Lower leg skin (tissue), 4 donors: Measurements from ENCODE around the gene CTXN1. TPM values are rescaled to one million over a fixed set of nuclear protein-coding genes. Genes with fewer than 3 reads are reported as not detected.
A peak's percentile ranks its signal among the peaks of the same experiment; 100 is the strongest.
"Not testable (repeated sequence)": the region's sequence is repeated elsewhere in the genome, so short reads cannot be mapped to it uniquely, and the experiment has no call there.

Experiments
- DNase-seq, 2 donors: peaks; one replicate each; pipeline ENCODE4 v3.0.0-alpha.2; 2019; ENCODE audit warnings: low spot score in 2 of 2
- H3K4me3 ChIP-seq: fragments of 200-600 bp; sonication (generic); 2 replicates; pipeline ENCODE4 v1.5.1; 2017; ENCODE audit warnings: mild to moderate bottlenecking, low read depth; ENCODE audit not compliant: poor library complexity, severe bottlenecking
- CTCF ChIP-seq, 3 donors: fragments of 450-650 bp; IDR thresholded peaks; one replicate each; pipeline ENCODE4 v1.5.1; 2016; ENCODE audit warnings: antibody characterized with exemption in 3 of 3, mild to moderate bottlenecking in 3 of 3, moderate library complexity in 2 of 3
- POLR2A ChIP-seq, 2 donors: fragments of 450-650 bp; IDR thresholded peaks; one replicate each; pipeline ENCODE4 v1.6.1; 2016 to 2017; ENCODE audit warnings: antibody characterized with exemption in 2 of 2, mild to moderate bottlenecking in 1 of 2, moderate library complexity in 1 of 2
- WGBS, 2 donors: methylation state at CpG; one replicate each; pipeline ENCODE4 v1.1.5; 2018; 5-methylcytosine and 5-hydroxymethylcytosine counted together
- intact Hi-C: fragments of 100-400 bp; cut with DNase I; formaldehyde crosslinking; loops from one replicate; pipeline ENCODE4 v1.15.0; 2023; ENCODE audit warnings: low total_unique reads
- total RNA-seq, 4 donors: library from RNA; depleted of rRNA; stranded (reverse); fragments of >200 nt; gene quantifications; one replicate each; pipeline ENCODE4 v1.1.0, GENCODE V29; 2016

Gene CTXN1
- total RNA-seq, 4 donors from 2014 or later = 4.0 to 4.8 (median 4.0) TPM

DNA sequence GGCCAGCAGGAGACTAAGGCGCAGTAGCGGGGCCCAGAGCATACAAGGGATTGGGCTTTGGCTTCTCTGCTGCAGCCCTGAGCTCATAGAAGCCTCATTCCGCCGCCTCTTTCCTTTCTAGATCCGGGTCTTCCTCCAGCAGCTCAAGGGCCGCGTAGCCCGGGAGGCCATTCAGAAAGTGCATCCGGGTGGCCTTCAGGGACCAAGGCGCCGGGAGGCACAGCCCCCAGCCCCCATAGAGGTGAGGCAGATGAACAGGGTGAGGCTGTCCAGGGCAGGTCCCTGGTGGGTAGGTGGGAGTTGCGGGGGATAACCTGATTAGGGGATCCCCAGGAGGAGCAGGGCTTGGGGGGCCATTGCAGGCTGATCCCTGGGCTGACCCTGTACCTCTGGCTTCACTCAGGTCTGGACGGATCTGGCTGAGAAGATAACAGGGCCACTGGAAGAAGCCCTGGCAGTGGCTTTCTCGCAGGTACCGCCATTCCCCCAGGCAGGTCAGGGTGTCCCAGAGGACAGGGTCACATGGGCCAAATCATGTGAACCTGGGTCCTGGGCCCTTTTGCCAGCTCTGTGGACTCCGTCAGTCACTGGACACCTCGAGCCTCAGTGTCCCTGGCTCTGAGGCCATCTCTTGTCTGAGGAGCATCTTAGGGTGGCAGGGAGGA, 4.5 kb downstream of the CTXN1 start:
- intact Hi-C loops = no loop called here
- DNase-seq = no peak
- 43 to 47% methylated on average over 17 of the region's 17 CpGs for WGBS, 2 donors
- TF ChIP-seq POLR2A (IDR thresholded peaks at IDR 0.05) (no peak), CTCF (IDR thresholded peaks at IDR 0.05) (no peak)
- H3K4me3 ChIP-seq = no peak overlapping the region

DNA sequence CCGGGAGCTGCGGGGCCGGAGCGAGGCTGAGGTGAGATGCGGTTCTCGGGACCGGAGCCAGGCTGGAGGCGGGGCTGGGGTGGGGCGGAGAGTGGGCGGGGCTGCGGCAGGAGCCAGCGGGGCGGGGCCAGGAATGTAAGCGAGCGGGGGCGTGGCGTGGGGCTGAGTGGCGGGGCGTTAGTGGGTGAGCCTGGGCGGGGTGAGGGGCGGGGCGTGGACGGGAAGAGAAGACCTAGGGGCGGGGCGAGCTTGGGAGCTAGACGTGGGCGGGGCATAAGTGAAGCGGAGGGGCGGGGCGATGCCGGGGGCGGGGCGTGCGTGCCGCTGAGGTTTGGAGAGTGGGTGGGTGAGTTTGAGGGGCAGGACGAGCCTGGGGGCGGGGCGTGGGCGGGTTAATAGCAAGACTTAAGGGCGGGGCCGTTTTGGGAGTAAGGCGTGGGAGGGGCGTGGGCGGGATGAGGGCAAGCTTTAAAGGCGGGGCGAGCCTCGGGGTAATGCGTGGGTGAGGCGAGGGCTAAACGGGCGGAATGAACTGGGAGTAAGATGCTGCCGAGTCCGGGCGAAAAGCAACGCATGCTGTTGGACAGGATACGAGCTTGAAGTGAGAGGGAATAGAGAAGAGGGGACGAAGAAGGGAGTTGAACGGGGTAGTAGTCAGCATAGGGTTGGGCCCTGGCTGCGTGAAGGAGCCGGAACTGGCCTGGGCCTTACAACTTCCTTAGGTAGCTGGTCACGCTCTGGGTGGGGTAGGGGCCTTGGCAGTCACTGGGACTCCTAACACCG, 5.2 kb downstream of the CTXN1 start:
- intact Hi-C loops = no loop called here
- 2% methylated on average over 33 to 54 of the region's 62 CpGs for WGBS, 2 donors
- peak; percentile 99 to 100 for DNase-seq

DNA sequence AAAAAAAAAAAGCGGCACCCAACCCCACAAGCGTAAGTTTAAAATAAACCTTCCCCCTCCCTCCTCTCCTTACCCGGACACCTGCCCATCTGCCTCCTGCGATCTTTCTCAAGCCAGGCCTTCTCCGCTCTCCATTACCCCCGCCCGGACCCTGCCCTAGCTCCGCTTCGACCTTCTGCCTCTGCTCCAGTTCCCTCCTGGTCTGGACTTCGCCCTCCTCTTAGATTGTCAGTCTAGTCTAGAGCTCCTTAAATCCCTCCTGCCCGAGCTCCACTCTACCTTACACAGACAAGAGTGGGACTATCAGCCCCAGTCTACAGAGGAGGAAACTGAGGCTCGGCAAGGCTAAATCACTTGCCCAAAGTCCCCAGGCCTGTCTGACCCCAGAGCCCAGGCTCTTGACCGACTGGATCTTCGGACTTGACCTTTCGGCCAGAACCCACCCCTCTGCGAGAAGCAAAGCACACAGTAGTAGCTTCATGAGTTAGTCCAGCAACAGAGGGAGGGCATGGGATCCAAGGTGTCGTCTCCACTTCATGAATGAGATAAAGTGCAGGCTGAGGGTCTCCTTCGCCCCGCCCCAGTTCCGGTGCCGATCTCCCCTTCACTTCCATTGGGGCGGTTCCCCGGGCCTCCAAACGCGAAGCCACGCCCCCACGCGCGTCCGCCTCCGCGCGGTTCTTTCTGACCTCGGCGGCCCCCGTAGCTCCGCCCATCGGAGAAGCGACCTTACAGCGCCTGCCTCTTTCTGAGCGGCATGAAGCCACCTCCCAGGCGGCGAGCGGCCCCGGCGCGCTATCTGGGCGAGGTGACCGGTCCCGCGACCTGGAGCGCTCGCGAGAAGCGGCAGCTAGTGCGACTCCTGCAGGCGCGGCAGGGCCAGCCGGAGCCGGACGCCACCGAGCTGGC, 6.1 kb downstream of the CTXN1 start, which contains the start of gene SNAPC2:
TSS of gene SNAPC2 (plus strand) at position 729 of the 909 bp plus-strand sequence. CDS start at position 758, 29 bp downstream.
- WGBS, 2 donors = 6 to 26% methylated on average over 18 to 60 of the region's 62 CpGs

More for the DNA sequence above, 5.2 kb downstream of the CTXN1 start:
- no peak for TF ChIP-seq POLR2A (IDR thresholded peaks at IDR 0.05)
- no peak for TF ChIP-seq CTCF (IDR thresholded peaks at IDR 0.05)
- peak overlapping the region; percentile 54 for H3K4me3 ChIP-seq

GRCh38 chr19:7918615-7919421, 7.1 kb downstream of the CTXN1 start:
- 54 to 58% methylated on average over 41 to 42 of the region's 42 CpGs for WGBS, 2 donors
- TF ChIP-seq CTCF (IDR thresholded peaks at IDR 0.05) = no peak
- no peak for TF ChIP-seq POLR2A (IDR thresholded peaks at IDR 0.05)
- intact Hi-C loops = no loop called here
- H3K4me3 ChIP-seq = no peak overlapping the region
- DNase-seq = no peak

More for the DNA sequence above, 6.1 kb downstream of the CTXN1 start, which contains the start of gene SNAPC2:
- TF ChIP-seq CTCF (IDR thresholded peaks at IDR 0.05) = no peak
- TF ChIP-seq POLR2A (IDR thresholded peaks at IDR 0.05) = no peak
- peak within 1 kb of the TSS; percentile 54 for H3K4me3 ChIP-seq
- intact Hi-C loops = no loop called here
- DNase-seq = peak; percentile 96 to 99

DNA sequence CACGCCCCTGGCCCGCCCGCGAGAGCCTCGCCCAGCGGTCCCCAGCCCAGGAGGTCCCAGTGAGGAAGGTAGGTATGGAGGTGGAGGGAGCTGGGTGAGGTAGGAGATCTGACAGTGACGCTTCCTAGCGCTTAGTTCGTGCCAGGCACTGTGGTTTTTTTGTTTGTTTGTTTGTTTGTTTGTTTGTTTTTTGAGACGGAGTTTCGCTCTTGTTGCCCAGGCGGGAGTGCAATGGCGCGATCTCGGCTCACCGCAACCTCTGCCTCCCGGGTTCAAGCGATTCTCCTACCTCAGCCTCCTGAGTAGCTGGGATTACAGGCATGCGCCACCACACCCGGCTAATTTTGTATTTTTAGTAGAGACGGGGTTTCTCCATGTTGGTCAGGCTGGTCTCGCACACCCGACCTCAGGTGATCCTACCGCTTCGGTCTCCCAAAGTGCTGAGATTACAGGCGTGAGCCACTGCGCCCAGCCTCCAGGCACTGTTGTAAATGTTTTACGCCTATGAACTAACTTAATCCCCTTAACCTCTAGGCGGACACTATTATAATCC, 7.8 kb downstream of the CTXN1 start:
- intact Hi-C loops, DNase-seq, H3K4me3 ChIP-seq: not testable (repeated sequence)
- 33 to 37% methylated on average over 29 of the region's 29 CpGs for whole genome bisulfite sequencing, 2 donors
